ENCODE data around the gene KIRREL2. TPM values are rescaled to one million over a fixed set of nuclear protein-coding genes. Genes with fewer than 3 reads are reported as not detected.

Gene KIRREL2
- total RNA-seq, 2 experiments from 2014 or later, result 1.4 to 2.2 TPM

DNA sequence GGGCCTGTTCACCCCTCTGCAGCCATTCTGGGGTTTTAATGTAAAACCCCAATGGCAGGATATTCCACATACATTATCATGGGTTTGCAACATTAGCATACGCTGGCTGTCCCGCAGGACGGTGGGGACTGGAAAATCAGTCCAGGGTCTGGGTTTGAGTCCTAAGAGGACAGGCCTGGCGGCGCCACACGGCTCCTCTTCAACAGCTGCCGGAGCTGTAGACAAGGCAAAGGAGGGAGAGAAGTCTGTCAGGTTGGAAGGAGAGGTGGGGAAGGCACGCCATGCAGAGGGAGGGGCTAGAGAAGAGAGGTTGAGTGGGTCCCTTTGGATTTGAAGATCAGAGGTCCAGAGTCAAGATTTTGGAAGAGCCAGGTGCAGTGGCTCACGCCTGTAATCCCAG, 31.7 kb downstream of the KIRREL2 start:
- DNase-seq (ENCODE audit: low spot score), result no peak
- no peak overlapping the region for H2AFZ ChIP-seq (ENCODE audit: low read length)
- intact Hi-C loops (cut with micrococcal nuclease; ENCODE audit: unreplicated experiment), result no loop called here
- ChIA-PET CTCF (ENCODE audit: unreplicated experiment) (no interaction called here), POLR2A (no interaction called here)
- H3K4me3 ChIP-seq (ENCODE audit: low read depth, low read length, poor library complexity, severe bottlenecking), result no peak overlapping the region
- no TSS peak for BruUV-seq (replicated peaks)
- H3K79me2 ChIP-seq (ENCODE audit: insufficient read depth, low read depth, low read length), result no peaks in the 10 kb centered on the region
- no peaks in the 10 kb centered on the region for H3K9me2 ChIP-seq (ENCODE audit: insufficient read depth, low read length)
- no peaks in the 10 kb centered on the region; the same call in 1 of the 2 replicates for H4K20me1 ChIP-seq (ENCODE audit: insufficient read depth, low read length)
- H3K4me2 ChIP-seq (ENCODE audit: low read length), result no peak overlapping the region
- no peak overlapping the region for H3K27ac ChIP-seq (ENCODE audit: low read depth, low read length, poor library complexity, severe bottlenecking)
- no peaks in the 10 kb centered on the region for H3K9me3 ChIP-seq (ENCODE audit: low read length)
- H3K4me1 ChIP-seq (ENCODE audit: insufficient read depth, low read length, poor library complexity, severe bottlenecking), result no peaks in the 10 kb centered on the region
- H3K36me3 ChIP-seq (ENCODE audit: insufficient read depth, low read length), result peaks cover 69% of the 10 kb centered on the region
- TF ChIP-seq EZH2phosphoT487 (IDR thresholded peaks at IDR 0.05; ENCODE audit: borderline replicate concordance, low read depth, low read length) (no peak), CTCF (conservative IDR thresholded peaks at IDR 0.05; ENCODE audit: low read length) (no peak)

DNA sequence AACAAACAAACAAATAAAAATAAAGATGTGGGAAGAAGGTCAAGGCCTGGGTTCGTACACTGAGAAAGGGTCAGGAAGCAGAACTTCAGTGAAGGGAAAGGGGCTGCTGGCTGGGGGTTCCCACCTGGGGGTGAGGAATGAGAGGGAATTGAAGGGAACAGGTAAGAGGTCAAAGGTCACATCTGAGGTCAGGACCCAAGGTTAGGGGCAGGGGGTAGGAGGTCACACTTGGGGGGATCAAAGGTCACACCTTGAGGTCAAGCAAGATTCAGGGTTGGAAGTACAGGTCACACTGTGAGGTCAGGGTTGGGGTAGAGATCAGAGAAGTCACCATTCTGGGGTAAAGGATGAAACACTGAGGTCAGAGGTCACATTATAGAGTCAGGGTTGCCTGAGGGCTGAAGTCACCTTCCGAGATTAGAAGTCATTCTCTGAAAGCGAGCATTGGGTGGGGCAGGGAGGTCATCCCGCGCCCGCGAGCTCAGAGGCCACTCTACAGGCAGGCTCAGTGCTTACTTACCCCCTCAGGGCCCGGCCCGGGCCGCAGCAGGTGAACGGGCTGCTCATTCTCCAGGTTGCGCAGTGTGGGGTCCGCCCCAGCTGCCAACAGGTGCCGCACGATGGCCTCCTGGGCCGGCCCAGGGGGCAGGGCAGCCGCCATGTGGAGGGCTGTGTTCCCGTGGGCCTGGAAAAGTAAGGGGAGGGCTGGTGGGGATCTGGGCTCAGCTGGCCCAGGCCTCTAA, 32.8 kb downstream of the KIRREL2 start:
- POLR2A ChIA-PET, result no interaction called here

More for the DNA sequence above, 32.8 kb downstream of the KIRREL2 start:
- Histone ChIP-seq H3K27ac (ENCODE audit: low read depth, low read length, poor library complexity, severe bottlenecking) (no peak overlapping the region), H3K9me2 (ENCODE audit: insufficient read depth, low read length) (no peaks in the 10 kb centered on the region), H3K4me2 (ENCODE audit: low read length) (no peak overlapping the region), H2AFZ (ENCODE audit: low read length) (no peak overlapping the region), H3K4me1 (ENCODE audit: insufficient read depth, low read length, poor library complexity, severe bottlenecking) (no peaks in the 10 kb centered on the region), H3K36me3 (ENCODE audit: insufficient read depth, low read length) (peaks cover 80% of the 10 kb centered on the region), H3K4me3 (ENCODE audit: low read depth, low read length, poor library complexity, severe bottlenecking) (no peak overlapping the region), H4K20me1 (ENCODE audit: insufficient read depth, low read length) (no peaks in the 10 kb centered on the region; the same call in 1 of the 2 replicates), H3K9me3 (ENCODE audit: low read length) (no peaks in the 10 kb centered on the region), H3K79me2 (ENCODE audit: insufficient read depth, low read depth, low read length) (no peaks in the 10 kb centered on the region)
- BruUV-seq (replicated peaks), result no TSS peak
- intact Hi-C loops (cut with micrococcal nuclease; ENCODE audit: unreplicated experiment), result no loop called here
- CTCF ChIA-PET (ENCODE audit: unreplicated experiment), result no interaction called here
- no peak for DNase-seq (ENCODE audit: low spot score)
- TF ChIP-seq EZH2phosphoT487 (IDR thresholded peaks at IDR 0.05; ENCODE audit: borderline replicate concordance, low read depth, low read length) (no peak), CTCF (conservative IDR thresholded peaks at IDR 0.05; ENCODE audit: low read length) (no peak)

All from OCI-LY7 (cell line).